Ovary (tissue), 1 donor: ENCODE measurements around the gene NOC3L.

Source experiments
- EP300 ChIP-seq: sonication (generic); formaldehyde crosslinking; IDR thresholded peaks from one replicate; pipeline ENCODE4 v1.6.1; 2017; ENCODE audit warnings: antibody characterized with exemption
- POLR2A ChIP-seq: fragments of 450-650 bp; IDR thresholded peaks from one replicate; pipeline ENCODE4 v1.6.1; 2017; ENCODE audit warnings: antibody characterized with exemption, mild to moderate bottlenecking, moderate library complexity

GRCh38 chr10:94307046-94307615, 55.6 kb downstream of the NOC3L start:
- TF ChIP-seq EP300 (no peak), POLR2A (no peak)
